Immature natural killer cell (primary cell): ENCODE measurements around the gene HKDC1. TPM values are rescaled to one million over a fixed set of nuclear protein-coding genes. Genes with fewer than 3 reads are reported as not detected.

Experiments
- DNase-seq, 3 donors: peaks; one replicate each; pipeline ENCODE4 v3.0.0; 2022; ENCODE audit warnings: mixed read lengths in 1 of 3
- H3K27ac Mint-ChIP-seq, 6 donors: one replicate each; pipeline ENCODE4 v1.8.0; 2020; ENCODE audit warnings: mixed read lengths in 6 of 6, mild to moderate bottlenecking in 5 of 6, inconsistent platforms in 4 of 6, moderate library complexity in 3 of 6
- H3K27me3 Mint-ChIP-seq, 3 donors: one replicate each; pipeline ENCODE4 v1.8.0; 2020 to 2021; ENCODE audit warnings: low read depth in 3 of 3, mild to moderate bottlenecking in 3 of 3, mixed read lengths in 3 of 3, moderate library complexity in 3 of 3, inconsistent platforms in 1 of 3
- H3K36me3 Mint-ChIP-seq, 3 donors: one replicate each; pipeline ENCODE4 v1.8.0; 2020; ENCODE audit warnings: mixed read lengths in 3 of 3, inconsistent platforms in 2 of 3, mild to moderate bottlenecking in 2 of 3
- H3K4me1 Mint-ChIP-seq, 2 donors: one replicate each; pipeline ENCODE4 v1.8.0; 2020; ENCODE audit warnings: inconsistent platforms in 2 of 2, mild to moderate bottlenecking in 2 of 2, mixed read lengths in 2 of 2, moderate library complexity in 1 of 2
- H3K4me3 Mint-ChIP-seq, 5 donors: one replicate each; pipeline ENCODE4 v1.8.0; 2020; ENCODE audit warnings: mild to moderate bottlenecking in 5 of 5, mixed read lengths in 5 of 5, inconsistent platforms in 3 of 5, moderate library complexity in 3 of 5
- H3K9me3 Mint-ChIP-seq, 6 donors: one replicate each; pipeline ENCODE4 v1.8.0; 2020; ENCODE audit warnings: mild to moderate bottlenecking in 6 of 6, mixed read lengths in 6 of 6, inconsistent platforms in 4 of 6, moderate library complexity in 3 of 6
- polyA plus RNA-seq, 3 donors: library from polyadenylated mRNA; unstranded; fragments of 300-500 nt; fragmentation: Illumina TruSeq; gene quantifications; one replicate each; pipeline ENCODE4 v1.2.3, GENCODE V29; 2021

HKDC1 gene
- polyA plus RNA-seq, 3 donors from 2014 or later, result 0.16 TPM; not detected in 2

DNA sequence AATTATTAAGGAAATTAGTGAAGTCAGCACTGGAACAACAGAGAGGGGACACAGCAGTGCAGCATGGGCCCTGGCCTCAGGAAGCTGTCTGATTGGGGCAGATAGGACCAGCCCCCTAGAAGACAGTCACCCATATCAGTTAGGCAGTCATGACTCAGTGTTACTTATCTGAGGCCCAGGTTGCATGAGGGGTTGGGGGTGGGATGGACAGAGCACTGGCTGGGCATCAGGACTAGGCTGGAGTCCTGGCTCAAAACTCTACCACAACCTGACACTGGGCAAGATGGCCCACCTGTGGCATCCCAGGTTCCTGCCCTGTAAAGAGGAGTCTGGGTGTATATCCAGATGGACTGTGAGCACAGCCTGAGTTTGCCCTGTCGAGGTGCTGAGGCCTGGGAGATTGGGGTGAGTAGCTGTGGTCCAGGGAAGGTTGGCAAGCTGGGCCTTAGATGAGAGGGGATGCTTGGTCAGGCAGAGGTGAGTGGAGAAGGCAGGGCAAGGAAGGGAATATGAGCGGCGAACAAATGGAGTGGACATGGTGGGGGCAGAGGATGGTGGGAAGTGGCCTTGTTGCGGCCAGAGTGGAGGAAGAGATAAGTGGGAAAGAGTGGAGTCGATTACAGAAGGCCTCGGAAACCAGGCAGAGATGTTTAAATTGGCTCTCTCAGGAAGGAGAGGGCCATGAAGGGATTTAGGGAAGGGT is 95.6 kb downstream of the HKDC1 start:
- no peaks in the 10 kb centered on the region for H3K9me3 Mint-ChIP-seq
- peak overlapping the region in 3 of 6 donors; percentile 37 to 62 (median 53) for H3K27ac Mint-ChIP-seq
- H3K27me3 Mint-ChIP-seq, result peaks cover 6 to 8% (median 6%) of the 10 kb centered on the region in 3 donors
- peak overlapping the region in 2 of 5 donors; percentile 11 to 41 for H3K4me3 Mint-ChIP-seq
- H3K4me1 Mint-ChIP-seq, result peaks cover 27 to 29% of the 10 kb centered on the region in 2 donors
- H3K36me3 Mint-ChIP-seq, result no peaks in the 10 kb centered on the region
- no peak for DNase-seq

DNA sequence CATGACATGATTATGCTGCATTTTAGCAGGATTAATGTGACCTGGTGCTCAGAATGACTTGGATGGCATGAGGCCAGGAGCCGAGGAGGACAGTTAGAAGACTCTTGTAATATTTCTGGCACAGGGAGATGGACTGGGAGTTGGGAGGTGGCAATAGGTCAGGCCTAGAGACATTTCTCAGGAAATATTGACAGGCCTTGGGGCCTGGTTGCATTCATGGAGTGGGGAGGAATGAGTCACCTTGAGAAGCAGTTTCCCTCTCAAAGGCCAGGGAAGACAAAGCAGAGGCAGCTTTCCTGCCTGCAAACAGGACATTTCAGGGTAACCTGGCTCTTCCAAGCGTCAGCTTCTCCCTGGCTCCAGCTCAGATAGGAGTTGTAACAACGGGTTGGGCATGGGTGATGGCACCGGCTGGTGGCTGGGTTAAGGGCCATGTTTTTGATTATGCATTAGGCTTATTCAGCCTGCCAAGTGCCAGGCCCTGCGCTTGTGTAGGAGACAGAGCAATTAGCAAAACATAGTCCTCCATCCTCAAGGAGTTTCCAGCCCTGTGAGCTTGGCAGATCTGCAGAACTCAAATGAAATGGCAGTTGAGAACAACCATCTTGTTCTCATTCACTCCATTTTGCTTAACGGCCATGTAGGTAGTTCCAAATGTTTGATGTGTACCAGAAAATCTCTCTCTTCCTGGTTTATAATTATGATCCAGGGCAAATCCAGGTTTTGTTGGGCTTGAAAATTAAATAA is 96.4 kb downstream of the HKDC1 start:
- H3K4me3 Mint-ChIP-seq, result peak overlapping the region in 3 of 5 donors; percentile 27 to 46 (median 41)

More for the DNA sequence above, 96.4 kb downstream of the HKDC1 start:
- Mint-ChIP-seq H3K27ac (peak overlapping the region in 5 of 6 donors; percentile 3 to 62 (median 37)), H3K9me3 (no peaks in the 10 kb centered on the region), H3K36me3 (no peaks in the 10 kb centered on the region), H3K4me1 (peaks cover 33 to 34% of the 10 kb centered on the region in 2 donors), H3K27me3 (peaks cover 6 to 8% (median 6%) of the 10 kb centered on the region in 3 donors)
- no peak for DNase-seq

Other genes with a start within 250 kb of the HKDC1 start
- gene KIFBP, start 231.5 kb upstream of the HKDC1 start, polyA plus RNA-seq, result 1 to 10 TPM; 1.7 to 4.3 (median 2.8) TPM
- gene SRGN, start 132.2 kb upstream of the HKDC1 start, polyA plus RNA-seq, result 1,000 to 10,000 TPM in 2 of 3 donors, 100 to 1,000 TPM in 1; 910 to 1,240 (median 1,143) TPM
- 10 to 100 TPM; 43.8 to 70.1 (median 57.7) TPM for gene VPS26A, start 96.2 kb upstream of the HKDC1 start, polyA plus RNA-seq
- 10 to 100 TPM; 15.0 to 30.4 (median 18.0) TPM for gene SUPV3L1, start 40.1 kb upstream of the HKDC1 start, polyA plus RNA-seq
- gene HK1, start 58.2 kb downstream of the HKDC1 start, polyA plus RNA-seq, result 10 to 100 TPM; 48.8 to 96.3 (median 72.2) TPM
- gene TACR2, start 196.6 kb downstream of the HKDC1 start, polyA plus RNA-seq, result under 1 TPM; 0.22 to 0.96 (median 0.26) TPM
- 1 to 10 TPM in 1 of 3 donors, under 1 TPM in 1, not detected in 1; 0.39 to 2.4 TPM for gene TSPAN15, start 231.1 kb downstream of the HKDC1 start, polyA plus RNA-seq